GM21526 (cell line): ENCODE measurements around the gene STPG2.

ENCODE experiments used
- ATAC-seq: cut with Tn5 transposase; IDR thresholded peaks from one replicate; pipeline ENCODE4 v1.9.1; 2021; ENCODE audit warnings: moderate library complexity; ENCODE audit not compliant: unreplicated experiment, low FRiP score

STPG2 gene

GRCh38 chr4:97845758-97846157, 297.5 kb downstream of the STPG2 start:
- no peak for ATAC-seq

GRCh38 chr4:97841512-97841911, 301.8 kb downstream of the STPG2 start:
- no peak for ATAC-seq

GRCh38 chr4:97836662-97837061, 306.6 kb downstream of the STPG2 start:
- no peak for ATAC-seq

GRCh38 chr4:97828646-97829045, 314.6 kb downstream of the STPG2 start:
- no peak for ATAC-seq

GRCh38 chr4:97819294-97819693, 324.0 kb downstream of the STPG2 start:
- ATAC-seq: no peak

GRCh38 chr4:97812768-97813167, 330.5 kb downstream of the STPG2 start:
- ATAC-seq: no peak

- no peak for ATAC-seq
Observed at GRCh38 chr4:97786306-97786920, 356.9 kb downstream of the STPG2 start.

- ATAC-seq: no peak
Observed at GRCh38 chr4:97778174-97778573, 365.1 kb downstream of the STPG2 start.

GRCh38 chr4:97774347-97774989, 368.8 kb downstream of the STPG2 start:
- no peak for ATAC-seq

GRCh38 chr4:97770222-97770621, 373.1 kb downstream of the STPG2 start:
- ATAC-seq: no peak

GRCh38 chr4:97762115-97762512, 381.2 kb downstream of the STPG2 start:
- no peak for ATAC-seq

- ATAC-seq: no peak
Observed at GRCh38 chr4:97761445-97762114, 381.7 kb downstream of the STPG2 start.

GRCh38 chr4:97759785-97760184, 383.5 kb downstream of the STPG2 start:
- ATAC-seq: no peak

- no peak for ATAC-seq
Observed at GRCh38 chr4:97752599-97752998, 390.7 kb downstream of the STPG2 start.

GRCh38 chr4:97747945-97748344, 395.3 kb downstream of the STPG2 start:
- ATAC-seq: no peak

- no peak for ATAC-seq
Observed at GRCh38 chr4:97720869-97721432, 422.3 kb downstream of the STPG2 start.

GRCh38 chr4:97691111-97691605, 452.1 kb downstream of the STPG2 start:
- no peak for ATAC-seq

GRCh38 chr4:97670703-97671269, 472.5 kb downstream of the STPG2 start:
- no peak for ATAC-seq

- no peak for ATAC-seq
Observed at GRCh38 chr4:97665553-97665952, 477.7 kb downstream of the STPG2 start.

- no peak for ATAC-seq
Observed at GRCh38 chr4:97664741-97665140, 478.5 kb downstream of the STPG2 start.

GRCh38 chr4:97662133-97662532, 481.1 kb downstream of the STPG2 start:
- no peak for ATAC-seq
